ENCODE measurements around the gene NLRC5.

- TF ChIP-seq POLR2A (IDR thresholded peaks at IDR 0.05): no peak
- TF ChIP-seq CTCF (IDR thresholded peaks at IDR 0.05): no peak
- no peak for TF ChIP-seq POLR2AphosphoS5 (IDR thresholded peaks at IDR 0.05; ENCODE audit: insufficient read depth in 1 of 2, low read depth in 1 of 2)
Observed at GRCh38 chr16:56989988-56990387, 631 bp downstream of the NLRC5 start.

Measured in vagina (tissue), 2 donors.